SK-N-DZ (cell line): Measurements from ENCODE around the gene RASAL2.
"Not testable (repeated sequence)": the region's sequence is repeated elsewhere in the genome, so short reads cannot be mapped to it uniquely, and the experiment has no call there.

Experiments
- DNase-seq: peaks from one replicate; pipeline ENCODE4 v3.0.0-alpha.2; 2015; ENCODE audit warnings: low spot score

Gene RASAL2

GRCh38 chr1:178277793-178278530 is 184.1 kb downstream of the RASAL2 start:
- DNase-seq = no peak

GRCh38 chr1:178278916-178279686 is 185.2 kb downstream of the RASAL2 start:
- DNase-seq = no peak

- no peak for DNase-seq
These were observed 189.1 kb downstream of the RASAL2 start for GRCh38 chr1:178282949-178283367.

- DNase-seq = no peak
These were observed 189.5 kb downstream of the RASAL2 start for GRCh38 chr1:178283409-178283808.

- no peak for DNase-seq
These were observed 190.2 kb downstream of the RASAL2 start for GRCh38 chr1:178284058-178284457.

GRCh38 chr1:178291166-178291565 is 197.3 kb downstream of the RASAL2 start:
- no peak for DNase-seq

- DNase-seq = no peak
These were observed 200.8 kb downstream of the RASAL2 start for GRCh38 chr1:178294654-178295053.

- no peak for DNase-seq
These were observed 206.4 kb downstream of the RASAL2 start for GRCh38 chr1:178300352-178300699.

- no peak for DNase-seq
These were observed 207.2 kb downstream of the RASAL2 start for GRCh38 chr1:178301141-178301540.

GRCh38 chr1:178307264-178307663 is 213.4 kb downstream of the RASAL2 start:
- no peak for DNase-seq

GRCh38 chr1:178308438-178308837 is 214.5 kb downstream of the RASAL2 start:
- no peak for DNase-seq

- peak; percentile 71 for DNase-seq
These were observed 216.8 kb downstream of the RASAL2 start for GRCh38 chr1:178310685-178311105.

- DNase-seq = no peak
These were observed 217.3 kb downstream of the RASAL2 start for GRCh38 chr1:178311164-178311563.

GRCh38 chr1:178320280-178320982 is 226.5 kb downstream of the RASAL2 start:
- DNase-seq = not testable (repeated sequence)

- no peak for DNase-seq
These were observed 229.2 kb downstream of the RASAL2 start for GRCh38 chr1:178323067-178323466.

GRCh38 chr1:178324003-178324402 is 230.1 kb downstream of the RASAL2 start:
- no peak for DNase-seq

- DNase-seq = no peak
These were observed 234.8 kb downstream of the RASAL2 start for GRCh38 chr1:178328728-178329127.

- DNase-seq = no peak
These were observed 236.2 kb downstream of the RASAL2 start for GRCh38 chr1:178330153-178330552.

GRCh38 chr1:178330848-178331497 is 237.1 kb downstream of the RASAL2 start:
- no peak for DNase-seq

GRCh38 chr1:178335426-178335825 is 241.5 kb downstream of the RASAL2 start:
- no peak for DNase-seq

GRCh38 chr1:178337091-178337706 is 243.3 kb downstream of the RASAL2 start:
- no peak for DNase-seq
